GM18517 (cell line): ENCODE measurements around the gene CLEC2L.
A peak's percentile ranks its signal among the peaks of the same experiment; 100 is the strongest.

Experiments
- ATAC-seq: cut with Tn5 transposase; IDR thresholded peaks from one replicate; pipeline ENCODE4 v1.9.1; 2021; ENCODE audit warnings: mild to moderate bottlenecking, moderate library complexity; ENCODE audit not compliant: unreplicated experiment

The CLEC2L gene

DNA sequence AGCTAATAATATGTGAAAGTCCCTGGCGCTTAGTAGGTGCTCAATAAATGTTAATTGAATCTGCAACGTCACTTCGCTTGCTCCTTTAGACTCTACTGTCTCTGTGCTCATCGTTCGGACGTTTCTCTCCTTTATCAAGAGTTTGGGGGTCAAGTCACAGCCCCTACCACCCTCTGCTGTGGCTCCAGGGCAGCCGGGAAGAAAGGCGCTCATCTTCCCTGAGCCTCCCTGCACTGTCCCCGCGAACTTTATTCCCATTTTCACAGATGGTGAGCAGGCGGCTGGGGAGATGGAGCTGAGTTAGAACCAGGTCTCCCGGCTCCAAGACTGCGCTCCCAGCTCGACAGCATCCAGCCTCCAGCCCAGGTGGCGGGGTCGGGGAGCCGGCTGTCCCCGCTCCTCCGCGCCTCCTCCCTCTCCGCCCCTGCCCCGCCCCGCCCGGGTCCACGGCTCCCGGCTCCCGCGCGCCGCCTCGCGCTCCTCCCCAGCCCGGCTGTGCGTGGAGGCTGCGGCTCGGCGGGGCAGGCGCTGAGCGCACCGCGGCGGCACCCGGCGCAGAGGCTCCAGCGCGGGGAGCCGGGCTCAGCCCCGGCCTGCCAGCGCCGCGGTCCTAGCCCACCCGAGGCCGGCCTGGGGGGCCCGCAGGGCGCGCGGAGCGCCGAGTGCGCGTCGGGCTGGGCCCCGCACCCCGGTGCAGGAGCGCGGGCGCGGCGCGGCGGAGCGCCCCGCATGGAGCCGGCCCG lies at the start of gene CLEC2L:
Gene CLEC2L (plus strand): TSS at position 487 of the 743 bp plus-strand sequence. CDS start 243 bp downstream, at position 730.
- no peak for ATAC-seq

DNA sequence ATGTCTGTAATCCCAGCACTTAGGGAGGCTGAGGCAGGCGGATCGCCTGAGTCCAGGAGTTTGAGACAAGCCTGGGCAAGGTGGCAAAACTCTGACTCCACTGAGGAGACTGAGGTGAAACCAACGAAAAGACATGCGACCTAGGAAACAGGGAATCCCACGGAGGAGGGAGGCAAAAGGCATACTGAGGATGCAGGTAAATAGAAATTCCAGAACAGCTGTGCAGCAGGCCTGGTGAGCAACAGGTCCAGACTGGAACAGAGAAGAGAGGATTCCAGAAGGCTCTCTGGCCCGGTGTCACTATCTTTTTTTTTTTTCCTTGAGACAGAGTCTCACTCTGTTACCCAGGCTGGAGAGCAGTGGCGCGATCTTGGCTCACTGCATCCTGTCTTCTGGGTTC lies 47.3 kb upstream of the CLEC2L start:
- ATAC-seq = no peak

GRCh38 chr7:139476891-139477290 lies 46.6 kb upstream of the CLEC2L start:
- no peak for ATAC-seq

DNA sequence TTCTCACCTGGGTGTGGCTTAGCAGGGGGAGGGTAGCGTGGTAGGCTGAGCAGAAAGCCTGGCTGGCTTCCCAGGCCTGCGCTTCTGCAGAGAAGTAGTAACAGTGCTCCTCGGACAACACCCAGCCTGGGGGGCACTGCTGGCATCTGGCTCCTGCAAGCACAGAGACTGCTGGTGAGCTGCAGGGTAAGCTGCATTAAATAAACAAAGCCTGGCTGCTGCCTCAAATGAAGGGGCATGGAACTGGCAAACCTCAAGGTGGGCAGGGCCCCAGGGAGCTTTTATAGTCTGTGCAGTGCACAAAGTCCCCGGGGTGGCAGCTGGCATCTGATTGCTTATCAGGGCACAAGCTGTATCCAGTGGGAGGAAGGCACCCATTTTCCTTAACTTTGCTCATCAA lies 43.9 kb upstream of the CLEC2L start:
- no peak for ATAC-seq

- ATAC-seq = no peak
Measured at GRCh38 chr7:139481364-139481763, 42.1 kb upstream of the CLEC2L start.

- ATAC-seq = no peak
Measured at GRCh38 chr7:139482122-139482521, 41.4 kb upstream of the CLEC2L start.

DNA sequence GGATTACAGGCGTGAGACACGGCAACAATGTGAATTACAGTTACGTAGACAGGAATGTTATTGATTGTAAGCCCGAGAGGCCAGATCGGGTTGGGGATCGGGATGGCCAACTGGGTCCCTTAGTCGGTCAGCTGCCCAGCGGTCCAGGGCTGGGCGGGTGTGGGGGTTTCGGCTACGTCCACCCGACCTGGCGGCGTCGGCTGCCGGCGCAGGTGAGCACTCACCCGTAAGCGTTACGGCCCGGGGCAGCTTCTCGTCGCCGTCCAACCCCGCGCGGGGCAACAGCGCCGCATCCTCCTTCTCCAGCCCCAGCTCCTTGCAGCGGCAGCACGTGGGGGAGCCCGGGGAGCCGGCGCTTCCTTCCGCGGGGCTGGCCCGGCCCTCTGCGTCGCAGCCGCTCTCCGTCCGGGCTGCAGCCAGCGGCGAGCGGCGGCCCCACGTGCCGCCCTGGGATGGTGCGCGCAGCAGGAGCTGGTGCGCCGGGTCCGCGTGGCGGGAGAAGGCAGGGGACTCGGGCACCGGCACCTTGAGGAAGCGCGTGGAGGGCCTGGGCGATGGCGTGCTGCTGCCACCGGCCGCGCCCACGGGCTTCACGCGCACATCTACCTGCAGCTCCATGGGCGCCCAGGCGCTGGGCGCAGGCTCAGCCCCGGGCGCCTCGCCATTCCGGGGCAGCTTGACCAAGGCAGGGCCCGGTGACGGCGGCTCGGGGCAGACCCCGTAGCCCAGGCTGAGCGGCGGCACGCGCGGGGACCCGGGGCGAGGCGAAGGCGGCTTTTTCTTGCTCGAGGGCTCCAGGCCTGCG lies 40.6 kb upstream of the CLEC2L start:
- ATAC-seq = no peak

- ATAC-seq = no peak
Measured at GRCh38 chr7:139487366-139488080, 36.0 kb upstream of the CLEC2L start.

DNA sequence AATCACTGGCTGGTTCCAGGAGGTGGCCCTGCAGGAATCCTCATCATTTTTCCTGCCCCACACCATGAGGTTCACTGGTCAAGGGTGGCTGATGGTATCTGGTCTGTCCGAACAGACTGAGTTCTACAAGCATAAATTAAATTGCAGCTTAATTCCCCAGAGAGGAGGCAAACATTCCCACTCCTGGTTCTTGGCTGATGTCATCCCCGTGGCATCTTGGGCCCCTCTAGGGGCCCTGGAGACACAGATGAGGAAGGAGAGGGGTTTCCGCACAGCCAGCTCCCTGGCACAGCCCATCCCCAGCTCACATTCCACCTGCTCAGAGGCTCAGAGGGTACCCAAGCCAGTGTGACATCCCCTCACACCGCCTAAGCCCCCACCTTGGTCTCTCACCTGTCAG lies 34.7 kb upstream of the CLEC2L start:
- no peak for ATAC-seq

DNA sequence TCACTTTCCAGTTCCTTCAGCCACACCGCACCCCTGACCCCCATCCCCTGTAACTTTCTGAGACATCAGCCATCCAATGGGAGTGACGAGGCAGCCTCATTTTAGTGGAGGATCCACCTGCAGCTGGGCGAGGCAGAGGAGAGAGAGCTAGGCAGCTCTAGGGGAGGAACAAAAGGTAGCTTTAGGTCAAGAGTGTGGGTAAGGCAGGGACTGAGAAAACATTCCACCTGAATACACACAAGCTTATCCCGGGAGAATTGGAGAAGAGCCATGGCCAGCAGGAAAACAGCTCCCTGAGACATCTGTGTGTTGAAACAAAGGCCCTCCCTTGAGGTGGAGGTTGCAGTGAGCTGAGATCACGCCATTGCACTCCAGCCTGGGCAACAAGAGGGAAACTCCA lies 33.4 kb upstream of the CLEC2L start:
- ATAC-seq = no peak

- ATAC-seq = no peak
Measured at GRCh38 chr7:139492293-139492692, 31.2 kb upstream of the CLEC2L start.

DNA sequence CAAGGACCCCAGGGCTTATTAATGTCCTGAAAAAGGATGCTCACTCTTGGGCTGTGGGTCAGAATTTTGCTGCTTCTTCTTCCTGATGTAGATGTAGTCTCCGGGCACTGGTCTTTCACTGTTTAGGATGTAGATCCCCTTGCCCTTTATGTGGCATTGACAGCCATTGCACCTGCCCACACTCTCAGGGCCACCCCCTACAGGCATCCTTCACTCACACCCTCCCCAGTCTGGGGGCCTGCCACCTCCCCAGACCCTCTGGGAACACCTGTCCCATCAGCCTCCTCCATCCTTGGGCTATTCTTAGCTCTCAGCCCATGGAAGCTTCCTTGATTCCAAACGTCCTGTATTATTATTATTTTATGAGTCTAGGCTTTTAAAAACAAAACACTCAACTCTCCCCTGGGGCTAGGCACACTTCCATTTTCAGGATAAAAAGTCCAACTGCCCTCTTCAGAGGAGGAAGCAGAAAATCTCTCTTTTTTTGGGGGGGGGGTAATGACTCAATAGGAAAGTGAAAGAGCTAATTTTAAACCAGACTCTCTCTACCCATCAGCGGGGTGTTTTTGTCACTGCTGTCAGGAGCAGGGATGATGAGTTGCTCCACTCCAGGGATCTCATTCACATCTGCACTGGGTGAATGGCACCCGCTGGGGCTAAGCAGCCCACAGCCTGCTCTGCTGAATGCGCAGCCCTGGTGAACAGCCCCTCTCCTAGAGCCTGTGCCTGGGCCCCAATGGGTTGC lies 28.5 kb upstream of the CLEC2L start:
- peak; percentile 69 for ATAC-seq

- peak; percentile 13 for ATAC-seq
Measured at GRCh38 chr7:139495580-139496125, 27.8 kb upstream of the CLEC2L start.

DNA sequence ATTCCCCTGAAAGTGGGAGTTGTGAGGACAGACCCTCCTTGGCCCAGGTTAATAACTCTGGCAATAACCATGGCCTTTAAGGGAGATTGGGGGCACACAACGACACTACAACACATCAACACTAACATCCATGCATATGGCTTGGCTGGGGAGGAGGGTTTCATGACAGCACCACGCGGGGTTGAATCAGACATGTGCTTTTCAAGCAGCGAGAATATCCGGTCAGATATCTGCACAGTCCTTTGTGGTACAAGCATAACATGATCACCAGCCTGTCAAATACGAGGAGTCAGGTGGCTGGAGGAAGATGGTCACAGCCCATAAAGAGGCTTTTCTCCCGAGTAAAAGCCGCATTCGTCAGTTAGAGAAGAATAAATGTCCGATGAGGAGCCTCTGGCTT lies 27.0 kb upstream of the CLEC2L start:
- ATAC-seq = no peak

- no peak for ATAC-seq
Measured at GRCh38 chr7:139500770-139501138, 22.7 kb upstream of the CLEC2L start.

GRCh38 chr7:139502226-139502625 lies 21.3 kb upstream of the CLEC2L start:
- no peak for ATAC-seq

- no peak for ATAC-seq
Measured at GRCh38 chr7:139505563-139505962, 17.9 kb upstream of the CLEC2L start.

GRCh38 chr7:139509535-139509934 lies 13.9 kb upstream of the CLEC2L start:
- no peak for ATAC-seq

- ATAC-seq = no peak
Measured at GRCh38 chr7:139511315-139511714, 12.2 kb upstream of the CLEC2L start.

DNA sequence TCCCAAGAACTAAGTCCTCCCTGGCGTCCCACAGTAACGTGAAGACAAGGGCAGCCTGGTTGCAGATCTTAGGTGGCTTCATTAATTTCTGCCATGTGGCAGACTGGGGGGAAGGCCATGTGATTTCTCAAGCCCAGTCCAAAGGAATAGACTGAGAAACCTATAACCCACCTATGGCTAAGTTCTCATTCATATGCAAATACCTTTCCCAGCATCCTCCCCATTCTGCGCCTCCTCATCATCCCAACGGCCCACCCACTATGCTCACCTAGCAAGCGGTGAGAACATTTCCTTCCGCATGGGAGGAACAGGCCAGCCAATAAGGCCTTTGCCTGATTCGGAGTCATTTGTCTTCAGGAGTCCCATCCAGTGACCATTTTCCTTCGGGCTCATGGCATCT lies 8.2 kb upstream of the CLEC2L start:
- ATAC-seq = no peak

DNA sequence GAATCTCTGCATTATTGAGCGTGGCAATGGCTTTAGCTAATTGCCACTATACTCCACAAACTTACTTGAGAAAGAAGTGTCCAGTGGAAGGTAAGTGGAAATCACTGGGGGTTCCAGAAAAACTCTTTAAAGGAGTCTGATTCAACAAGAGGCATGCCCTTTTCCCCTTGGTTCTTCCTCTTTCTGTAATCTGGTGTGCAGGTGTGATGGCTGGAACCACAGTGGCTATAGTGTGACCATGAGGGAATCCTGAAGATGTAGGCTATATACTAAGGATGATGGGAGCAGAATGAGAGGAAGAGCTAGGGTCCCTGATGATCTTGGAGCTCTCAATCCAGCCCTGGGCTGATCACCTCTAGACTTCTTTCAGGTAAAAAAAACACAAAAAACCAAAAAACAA lies 2.0 kb upstream of the CLEC2L start:
- no peak for ATAC-seq
